Thyroid gland (tissue), 4 donors: Measurements from ENCODE around the gene AGT.

ENCODE experiments used
- POLR2A ChIP-seq, 2 donors: fragments of 450-650 bp; IDR thresholded peaks; one replicate each; pipeline ENCODE4 v1.6.1; 2017; ENCODE audit warnings: antibody characterized with exemption in 2 of 2, mild to moderate bottlenecking in 2 of 2, moderate library complexity in 1 of 2
- TF ChIP-seq, protein P1 (sequence below), 6 experiments: fragments of 200-600 bp in 3 of 6; fragments of 450-650 bp in 3 of 6; sonication (generic) in 3 of 6; IDR thresholded peaks; one replicate each; pipeline ENCODE4 v1.5.1; 2016 to 2019; ENCODE audit warnings: antibody characterized with exemption in 6 of 6, mild to moderate bottlenecking in 2 of 6, inconsistent platforms in 1 of 6, moderate library complexity in 1 of 6

- TF ChIP-seq, protein P1, sequence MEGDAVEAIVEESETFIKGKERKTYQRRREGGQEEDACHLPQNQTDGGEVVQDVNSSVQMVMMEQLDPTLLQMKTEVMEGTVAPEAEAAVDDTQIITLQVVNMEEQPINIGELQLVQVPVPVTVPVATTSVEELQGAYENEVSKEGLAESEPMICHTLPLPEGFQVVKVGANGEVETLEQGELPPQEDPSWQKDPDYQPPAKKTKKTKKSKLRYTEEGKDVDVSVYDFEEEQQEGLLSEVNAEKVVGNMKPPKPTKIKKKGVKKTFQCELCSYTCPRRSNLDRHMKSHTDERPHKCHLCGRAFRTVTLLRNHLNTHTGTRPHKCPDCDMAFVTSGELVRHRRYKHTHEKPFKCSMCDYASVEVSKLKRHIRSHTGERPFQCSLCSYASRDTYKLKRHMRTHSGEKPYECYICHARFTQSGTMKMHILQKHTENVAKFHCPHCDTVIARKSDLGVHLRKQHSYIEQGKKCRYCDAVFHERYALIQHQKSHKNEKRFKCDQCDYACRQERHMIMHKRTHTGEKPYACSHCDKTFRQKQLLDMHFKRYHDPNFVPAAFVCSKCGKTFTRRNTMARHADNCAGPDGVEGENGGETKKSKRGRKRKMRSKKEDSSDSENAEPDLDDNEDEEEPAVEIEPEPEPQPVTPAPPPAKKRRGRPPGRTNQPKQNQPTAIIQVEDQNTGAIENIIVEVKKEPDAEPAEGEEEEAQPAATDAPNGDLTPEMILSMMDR (IDR thresholded peaks at IDR 0.05) = no peak
- no peak for TF ChIP-seq POLR2A (IDR thresholded peaks at IDR 0.05)
Observed at GRCh38 chr1:230735447-230735846, 21.5 kb upstream of the AGT start.
